Stimulated activated CD4-positive, alpha-beta T cell treated with anti-CD3 and anti-CD28 coated beads, TNF-alpha, amount 100 ng/mL, for 24 hours (primary cell): ENCODE data around the gene C12orf43.

ENCODE experiments used
- DNase-seq, 3 experiments: peaks; one replicate each; pipeline ENCODE4 v3.0.0-alpha.2; 2020; ENCODE audit warnings: low read depth in 3 of 3

C12orf43 gene

DNA sequence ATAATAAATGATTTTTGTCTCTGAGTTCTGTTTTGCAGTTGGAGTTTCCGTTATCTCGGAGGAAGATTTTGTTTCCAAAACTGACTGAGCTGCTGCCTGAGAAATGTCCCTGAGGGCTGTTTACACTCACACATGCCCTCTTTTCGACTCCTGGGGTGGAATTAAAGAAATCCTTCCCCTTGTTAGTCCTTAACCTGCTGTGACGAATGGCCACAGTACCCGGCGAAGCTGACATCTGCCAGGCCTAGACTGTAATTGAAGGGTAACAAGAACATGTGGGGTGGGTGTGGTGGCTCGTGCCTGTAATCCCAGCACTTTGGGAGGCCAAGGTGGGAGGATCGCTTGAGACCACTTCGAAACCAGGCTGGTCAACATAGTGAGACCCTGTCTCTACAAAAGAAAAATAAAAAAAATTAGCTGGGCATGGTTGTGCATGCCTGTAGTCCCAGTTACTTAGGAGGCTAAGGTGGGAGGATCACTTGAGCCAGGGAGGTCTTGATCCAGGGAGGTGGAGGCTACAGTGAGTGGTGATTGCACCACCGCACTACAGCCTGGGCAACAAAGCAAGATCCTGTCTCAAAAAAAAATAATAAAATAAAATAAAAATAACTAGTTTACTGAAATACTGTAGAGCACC is 14.4 kb upstream of the C12orf43 start:
- DNase-seq = no peak

DNA sequence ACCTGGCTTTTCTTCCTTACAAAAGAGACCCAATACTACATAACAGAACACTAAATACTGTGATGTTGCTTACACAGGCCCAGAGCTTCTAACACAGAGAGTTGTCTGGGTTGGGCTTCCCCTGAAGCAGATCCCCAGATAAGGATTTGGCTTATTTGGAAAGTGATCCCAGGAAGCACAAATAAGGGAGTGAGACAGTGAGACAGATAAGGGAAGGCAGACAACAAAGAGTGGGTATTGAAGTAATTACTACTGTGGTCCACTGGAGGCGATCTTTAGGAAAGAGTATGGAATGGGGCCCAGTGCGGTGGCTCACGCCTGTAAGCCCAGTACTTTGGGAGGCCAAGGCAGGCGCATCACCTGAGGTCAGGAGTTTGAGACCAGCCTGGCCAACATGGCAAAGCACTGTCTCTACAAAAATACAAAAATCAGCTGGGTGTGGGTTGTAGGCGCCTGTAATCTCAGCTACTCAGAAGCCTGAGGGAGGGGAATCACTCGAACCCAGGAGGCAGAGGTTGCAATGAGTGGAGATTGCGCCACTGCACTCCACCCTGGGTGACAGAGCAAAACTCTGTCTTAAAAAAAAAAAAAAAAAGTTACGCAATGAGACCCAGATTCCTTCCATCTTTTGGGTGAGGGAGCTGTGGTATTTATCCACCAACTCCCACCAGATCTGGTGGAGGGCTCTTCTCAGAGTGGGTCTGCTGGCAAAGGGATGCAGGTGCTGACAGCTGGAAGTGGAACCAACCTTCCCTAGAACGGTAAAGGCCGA is 10.2 kb upstream of the C12orf43 start:
- DNase-seq = no peak

DNA sequence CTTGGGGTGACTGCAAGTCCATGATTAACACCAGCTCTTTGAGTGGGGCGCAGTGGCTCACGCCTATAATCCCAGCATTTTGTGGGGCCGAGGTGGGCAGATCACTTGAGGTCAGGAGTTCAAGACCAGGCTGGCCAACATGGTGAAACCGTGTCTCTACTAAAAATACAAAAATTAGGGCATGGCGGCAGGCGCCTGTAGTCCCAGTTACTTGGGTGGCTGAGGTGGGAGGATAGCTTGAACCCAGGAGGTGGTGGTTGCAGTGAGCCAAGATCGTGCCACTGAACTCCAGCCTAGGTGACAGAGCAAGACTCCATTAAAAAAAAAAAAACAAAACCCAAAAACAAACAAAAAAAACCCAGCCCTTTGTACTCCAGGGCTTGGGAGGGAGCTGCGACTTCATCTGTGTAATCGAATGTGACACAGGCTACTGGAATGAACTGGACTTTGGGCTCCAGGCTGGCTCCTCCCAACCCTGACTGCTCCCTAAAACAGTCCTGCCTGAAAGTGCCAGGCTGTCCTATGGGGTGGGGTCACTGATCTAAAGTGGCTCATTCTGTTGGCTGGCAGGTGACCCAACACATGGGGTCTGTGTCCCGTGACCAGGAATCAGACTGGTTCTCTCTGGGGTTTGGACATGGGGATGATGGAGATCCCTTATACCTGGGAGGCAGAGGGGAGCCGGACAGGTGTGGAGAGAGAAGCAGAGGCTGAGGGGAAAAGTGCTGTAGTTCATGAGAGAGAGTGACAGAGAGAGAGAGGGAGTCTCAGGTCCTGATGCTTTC is 9.3 kb upstream of the C12orf43 start:
- no peak for DNase-seq

DNA sequence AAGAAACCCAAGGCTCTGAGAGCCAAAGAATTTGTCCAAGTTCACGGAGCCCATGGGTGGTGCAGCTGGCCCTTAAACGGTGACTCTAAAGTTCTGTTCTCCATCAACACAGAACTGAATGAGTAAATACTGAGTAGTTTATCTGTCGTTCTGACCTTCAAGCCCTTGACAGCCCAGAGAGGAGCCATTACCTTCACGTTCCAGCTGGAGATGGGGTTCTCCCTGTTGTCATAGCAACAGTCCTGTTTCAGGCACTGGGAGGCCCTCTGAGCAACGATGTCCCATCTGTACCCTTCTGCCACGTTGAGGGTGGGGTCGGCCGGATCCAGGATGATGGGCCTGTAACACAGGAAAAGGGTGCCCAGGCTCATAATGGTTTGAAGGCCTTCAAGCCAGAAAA is 7.5 kb upstream of the C12orf43 start:
- DNase-seq = no peak

DNA sequence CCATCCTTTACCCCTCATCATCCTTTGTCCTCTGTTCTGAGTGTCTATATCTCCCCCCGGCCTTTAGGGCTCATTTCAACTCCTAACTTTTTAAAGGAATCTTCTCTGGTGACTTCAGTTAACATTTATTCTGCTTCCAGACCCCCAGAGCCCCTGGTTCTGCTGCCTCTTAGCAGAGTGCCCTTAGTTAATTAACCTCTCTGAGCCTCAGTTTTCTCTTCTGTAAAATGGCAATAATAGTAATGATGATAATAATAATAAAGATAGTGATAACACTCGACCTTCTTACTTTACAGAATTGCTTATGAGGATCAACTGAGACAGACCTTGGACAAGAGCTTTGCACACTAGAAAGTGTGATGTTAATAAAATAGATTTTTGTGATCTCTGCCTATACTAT is 6.4 kb upstream of the C12orf43 start:
- no peak for DNase-seq

DNA sequence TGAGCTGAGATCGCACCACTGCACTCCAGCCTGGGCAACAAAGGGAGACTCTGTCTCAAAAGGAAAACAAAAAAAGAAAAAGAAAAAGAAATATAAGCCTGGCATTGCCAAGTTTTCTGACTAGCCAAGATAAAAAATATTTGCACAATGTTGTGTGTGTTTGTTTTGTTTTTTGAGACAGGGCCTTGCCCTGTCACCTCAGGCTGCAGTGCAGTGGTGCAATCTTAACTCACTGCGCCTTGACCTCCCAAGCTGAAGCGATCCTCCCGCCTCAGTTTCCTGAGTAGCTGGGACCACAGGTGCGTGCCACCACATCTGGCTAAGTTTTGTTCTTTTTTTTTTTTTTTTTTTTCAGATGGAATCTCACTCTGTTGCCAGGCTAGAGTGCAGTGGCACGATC is 5.5 kb upstream of the C12orf43 start:
- DNase-seq = no peak

DNA sequence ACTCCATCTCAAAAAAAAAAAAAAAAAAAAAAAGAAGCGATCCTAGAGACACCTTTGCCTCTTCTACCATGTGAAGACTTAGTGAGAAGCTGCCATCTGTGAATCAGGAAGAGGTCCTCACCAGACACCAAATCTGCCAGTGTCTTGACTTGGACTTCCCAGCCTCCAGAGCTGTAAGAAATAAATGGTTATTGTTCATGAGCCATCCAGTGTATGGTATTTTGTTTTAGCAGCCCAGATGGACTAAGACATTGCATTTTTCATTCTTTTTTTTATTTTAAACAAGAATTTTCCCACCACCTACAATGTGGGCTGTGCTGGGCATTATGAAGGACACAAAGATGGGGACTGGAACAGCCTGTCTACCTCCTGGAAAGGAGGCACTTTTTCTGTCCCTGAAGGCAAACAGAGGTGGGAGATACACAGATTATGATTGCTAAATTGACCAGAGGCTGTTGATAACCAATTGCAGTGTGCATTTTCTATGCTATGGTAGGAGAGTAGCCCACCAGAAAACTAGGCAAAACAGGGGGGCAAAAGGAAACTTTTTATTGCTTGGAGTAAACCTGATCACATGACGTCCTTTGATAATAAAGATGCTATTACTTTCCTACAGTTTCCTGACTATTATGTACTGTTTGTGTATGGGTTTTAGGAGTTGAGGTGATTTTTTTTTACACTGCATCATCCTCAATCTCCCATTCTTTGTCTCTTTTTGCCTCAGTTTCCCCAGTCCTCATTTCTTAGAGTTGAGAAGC is 2.8 kb upstream of the C12orf43 start:
- no peak for DNase-seq

DNA sequence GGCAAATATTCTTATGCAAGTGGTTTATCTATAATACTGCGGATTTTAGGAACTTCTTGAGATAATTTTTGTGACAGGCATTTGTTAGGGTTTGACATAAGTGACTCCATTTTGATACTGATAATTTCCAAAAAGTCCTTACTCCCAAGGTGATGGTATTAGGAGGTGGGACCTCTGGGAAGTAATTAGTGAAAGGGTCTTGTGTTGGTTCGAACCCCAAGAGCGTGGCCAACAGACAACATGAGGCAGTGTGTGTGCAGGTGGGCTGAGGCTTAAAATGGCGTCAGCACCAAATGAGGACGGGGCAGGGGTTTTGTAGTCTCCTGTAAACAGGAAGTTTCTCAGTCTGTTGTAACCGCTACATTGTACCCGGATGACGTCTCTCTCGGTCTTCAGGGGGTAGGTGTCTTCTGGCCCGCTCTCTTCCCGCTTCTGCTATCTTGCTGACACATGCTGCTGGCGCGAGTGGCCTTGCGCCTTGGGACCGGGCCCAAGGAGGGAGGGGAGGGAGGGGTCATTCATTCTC is 1.7 kb upstream of the C12orf43 start:
- no peak for DNase-seq

DNA sequence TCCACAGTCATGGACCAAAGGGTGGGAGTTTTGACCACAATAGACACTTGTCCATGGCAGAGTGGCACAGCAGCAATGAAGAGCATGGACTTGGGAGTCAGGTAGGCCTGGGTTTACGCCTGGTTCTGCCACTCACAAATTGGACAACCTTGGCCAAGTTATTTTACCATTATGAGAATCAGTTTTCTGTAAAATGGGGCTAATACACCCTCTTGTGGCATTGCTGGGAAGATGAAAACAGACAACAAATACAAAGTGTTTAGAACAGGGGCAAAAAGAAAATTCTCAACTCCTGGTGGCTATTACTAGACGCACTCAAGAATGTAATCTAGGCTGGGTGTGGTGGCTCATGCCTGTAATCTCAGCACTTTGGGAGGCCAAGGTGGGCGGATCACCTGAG is 2.6 kb downstream of the C12orf43 start:
- no peak for DNase-seq

DNA sequence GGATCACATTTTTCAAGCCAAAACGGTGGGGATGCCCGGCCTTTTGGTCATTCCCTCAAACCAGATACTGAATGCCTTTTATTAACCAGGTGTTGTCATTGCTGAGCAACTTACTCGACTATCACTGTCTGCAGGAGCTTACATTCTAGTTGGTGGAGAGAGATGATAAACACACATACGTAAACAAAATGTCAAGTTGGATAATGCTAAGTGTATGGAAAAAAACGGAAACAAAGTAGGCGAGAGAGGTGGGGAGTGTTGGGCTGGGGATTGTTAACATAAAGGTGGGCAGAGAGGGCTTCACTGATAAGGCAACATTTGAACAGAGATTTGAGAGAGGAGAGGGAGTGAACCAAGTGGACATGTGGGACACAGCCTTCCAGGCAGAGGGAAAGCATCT is 4.5 kb downstream of the C12orf43 start:
- no peak for DNase-seq

DNA sequence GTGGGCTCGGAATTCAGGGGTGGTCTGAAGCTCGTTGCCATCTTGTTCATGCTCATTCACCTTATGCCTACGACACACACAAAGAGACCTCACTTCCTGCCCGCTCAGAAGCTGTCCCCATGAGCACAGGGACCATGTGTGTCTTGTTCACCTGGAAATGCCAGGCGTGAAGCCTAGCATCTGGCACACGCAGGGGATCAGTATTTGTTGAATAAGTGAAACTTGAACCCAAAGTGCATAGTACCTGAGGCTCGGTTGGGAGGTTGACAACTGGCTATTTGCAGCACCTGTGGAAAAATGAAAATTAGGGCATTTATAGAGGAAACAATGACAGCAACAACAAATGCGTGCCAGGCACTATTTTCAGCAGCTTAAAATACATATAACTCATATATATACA is 5.4 kb downstream of the C12orf43 start:
- DNase-seq = no peak

DNA sequence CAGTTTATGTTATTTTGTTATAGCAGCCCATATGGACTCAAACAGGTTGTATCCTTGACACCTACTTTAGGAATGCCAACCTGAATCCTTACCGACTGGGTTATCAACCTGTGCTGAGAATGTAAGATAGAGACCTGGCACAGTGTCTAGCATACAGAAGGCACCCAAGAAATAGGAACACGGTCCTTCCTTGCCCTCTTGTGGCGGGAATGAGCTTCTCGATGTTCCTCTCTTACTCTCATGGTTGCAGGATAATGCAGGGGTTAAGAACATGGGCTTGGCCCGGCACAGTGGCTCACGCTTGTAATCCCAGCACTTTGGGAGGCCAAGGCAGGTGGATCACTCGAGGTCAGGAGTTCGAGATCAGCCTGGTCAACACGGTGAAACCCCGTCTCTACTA is 6.5 kb downstream of the C12orf43 start:
- DNase-seq = no peak

DNA sequence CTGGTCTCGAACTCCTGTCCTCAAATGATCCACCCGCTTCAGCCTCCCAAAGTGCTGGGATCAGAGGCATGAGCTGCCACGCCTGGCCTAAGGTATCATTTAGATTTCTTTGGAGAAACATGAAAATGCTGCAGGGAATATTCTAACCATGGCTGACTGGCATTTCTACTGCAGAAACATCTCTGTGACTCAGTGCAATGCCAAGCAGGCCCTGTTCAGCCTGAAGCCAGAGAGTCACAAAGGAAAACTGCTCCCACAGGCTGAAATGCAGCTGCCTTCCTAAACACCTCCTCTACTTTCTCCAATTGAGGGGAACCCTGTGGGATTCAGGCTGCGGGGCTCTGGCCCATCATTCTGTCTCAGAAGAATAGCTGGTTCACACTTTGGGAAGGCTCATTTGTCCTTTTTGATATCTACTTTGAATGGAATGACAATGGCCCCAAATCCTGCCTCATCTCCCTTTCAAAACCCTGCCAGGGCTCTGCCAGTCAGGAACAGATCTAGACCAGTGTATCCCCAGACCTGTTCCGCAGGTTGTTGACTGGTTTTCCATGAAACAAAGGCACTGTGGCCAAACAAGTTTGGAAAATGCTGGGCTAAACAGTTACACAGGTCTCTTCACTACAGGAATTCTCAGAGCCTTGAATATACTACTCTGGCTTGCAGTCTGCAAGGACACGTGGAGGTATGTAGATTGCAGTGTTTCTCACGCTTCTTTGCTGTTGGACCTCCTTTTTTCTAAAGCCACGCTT is 7.8 kb downstream of the C12orf43 start:
- DNase-seq = no peak

DNA sequence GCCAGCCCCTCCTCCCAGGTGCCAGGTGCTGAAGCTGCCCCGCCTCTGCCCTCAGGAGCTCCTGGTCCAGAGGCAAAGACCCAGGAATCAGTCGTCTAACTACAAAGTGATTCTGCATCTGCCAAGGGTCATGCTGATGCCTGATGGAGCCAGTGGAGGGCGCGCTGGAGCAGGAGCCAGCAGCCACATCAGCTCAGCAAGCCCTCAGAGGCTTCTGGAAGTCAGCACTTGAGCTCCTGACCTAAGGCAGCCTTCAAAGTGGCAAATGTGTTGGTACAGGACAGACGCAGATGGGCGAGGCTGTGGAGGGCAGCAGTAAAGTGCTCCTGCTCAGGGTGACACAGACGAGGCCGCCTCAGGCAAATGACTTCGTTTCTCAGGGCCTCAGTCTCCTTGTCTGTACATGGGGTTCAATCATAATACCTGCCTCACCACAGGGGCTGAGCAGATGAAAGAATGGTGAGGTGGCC is 10.9 kb downstream of the C12orf43 start:
- peak; percentile 9 to 45 (median 28) for DNase-seq

DNA sequence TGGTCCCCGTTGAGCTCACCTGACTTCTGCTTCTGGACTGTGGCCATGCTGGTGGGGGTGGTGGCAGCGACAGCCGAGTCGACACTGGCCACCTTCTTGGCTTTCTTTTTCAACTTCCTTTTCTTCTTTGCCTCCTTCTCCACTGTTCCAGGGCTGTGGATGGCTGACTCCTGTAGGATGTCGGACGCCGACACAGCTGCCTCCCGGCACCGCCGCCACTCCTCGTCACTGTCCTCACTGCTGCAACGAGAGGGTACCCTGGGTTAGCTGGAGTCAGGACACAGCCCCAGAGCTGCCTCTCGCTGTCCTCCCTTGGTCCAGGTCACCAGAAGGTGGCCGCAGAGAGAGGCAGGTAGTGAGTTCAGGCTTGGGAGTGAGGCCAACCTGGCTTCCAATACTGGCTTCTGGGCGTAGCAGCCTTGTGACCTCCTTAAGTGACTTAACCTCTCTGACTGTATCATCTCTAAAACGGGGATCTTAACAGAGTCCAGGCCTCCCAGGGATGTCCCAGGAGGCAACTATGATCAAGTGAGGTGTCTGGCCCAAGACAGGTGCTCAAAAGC is 12.0 kb downstream of the C12orf43 start:
- DNase-seq = no peak

DNA sequence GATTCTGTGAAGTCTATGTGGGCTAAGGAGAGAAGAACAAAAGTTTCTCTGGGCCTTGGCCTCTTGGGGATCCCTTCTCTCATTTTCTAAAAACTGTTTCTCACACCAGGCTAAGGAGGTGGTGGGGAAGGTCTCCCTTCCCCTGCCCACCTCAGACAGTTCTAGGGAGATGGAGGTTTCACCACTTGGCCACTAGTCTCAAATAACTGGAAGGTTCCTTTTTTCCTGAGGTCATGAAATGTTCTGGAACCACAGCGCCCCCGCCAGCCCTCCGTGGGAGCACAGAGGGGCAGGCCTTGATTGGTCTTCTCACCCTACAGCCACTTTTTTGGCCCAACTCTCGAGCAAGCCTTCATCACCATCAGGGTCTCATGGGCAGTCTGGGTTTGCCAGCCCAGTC is 12.6 kb downstream of the C12orf43 start:
- DNase-seq = no peak

DNA sequence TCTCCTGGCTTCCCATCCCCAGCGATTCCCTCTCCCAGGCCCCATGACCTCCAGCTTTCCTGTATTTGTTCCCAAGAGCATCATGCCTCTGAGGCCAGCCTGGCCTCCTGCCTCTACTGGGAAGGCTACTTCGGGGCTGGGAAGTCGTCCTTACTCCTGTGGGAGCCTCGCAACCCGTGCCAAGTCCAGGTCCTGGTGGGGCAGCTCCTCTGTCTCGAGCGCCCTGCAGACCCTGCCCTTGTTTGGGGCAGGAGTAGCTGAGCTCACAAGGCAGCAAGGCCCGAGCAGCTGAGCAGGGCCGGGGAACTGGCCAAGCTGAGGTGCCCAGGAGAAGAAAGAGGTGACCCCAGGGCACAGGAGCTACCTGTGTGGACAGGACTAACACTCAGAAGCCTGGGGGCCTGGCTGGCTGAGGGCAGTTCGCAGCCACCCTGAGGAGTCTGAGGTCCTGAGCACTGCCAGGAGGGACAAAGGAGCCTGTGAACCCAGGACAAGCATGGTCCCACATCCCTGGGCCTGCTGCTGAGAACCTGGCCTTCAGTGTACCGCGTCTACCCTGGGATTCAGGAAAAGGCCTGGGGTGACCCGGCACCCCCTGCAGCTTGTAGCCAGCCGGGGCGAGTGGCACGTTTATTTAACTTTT is 14.3 kb downstream of the C12orf43 start:
- DNase-seq = no peak

DNA sequence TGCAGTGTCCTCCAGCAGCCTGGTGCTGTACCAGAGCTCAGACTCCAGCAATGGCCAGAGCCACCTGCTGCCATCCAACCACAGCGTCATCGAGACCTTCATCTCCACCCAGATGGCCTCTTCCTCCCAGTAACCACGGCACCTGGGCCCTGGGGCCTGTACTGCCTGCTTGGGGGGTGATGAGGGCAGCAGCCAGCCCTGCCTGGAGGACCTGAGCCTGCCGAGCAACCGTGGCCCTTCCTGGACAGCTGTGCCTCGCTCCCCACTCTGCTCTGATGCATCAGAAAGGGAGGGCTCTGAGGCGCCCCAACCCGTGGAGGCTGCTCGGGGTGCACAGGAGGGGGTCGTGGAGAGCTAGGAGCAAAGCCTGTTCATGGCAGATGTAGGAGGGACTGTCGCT is 15.2 kb downstream of the C12orf43 start:
- no peak for DNase-seq

DNA sequence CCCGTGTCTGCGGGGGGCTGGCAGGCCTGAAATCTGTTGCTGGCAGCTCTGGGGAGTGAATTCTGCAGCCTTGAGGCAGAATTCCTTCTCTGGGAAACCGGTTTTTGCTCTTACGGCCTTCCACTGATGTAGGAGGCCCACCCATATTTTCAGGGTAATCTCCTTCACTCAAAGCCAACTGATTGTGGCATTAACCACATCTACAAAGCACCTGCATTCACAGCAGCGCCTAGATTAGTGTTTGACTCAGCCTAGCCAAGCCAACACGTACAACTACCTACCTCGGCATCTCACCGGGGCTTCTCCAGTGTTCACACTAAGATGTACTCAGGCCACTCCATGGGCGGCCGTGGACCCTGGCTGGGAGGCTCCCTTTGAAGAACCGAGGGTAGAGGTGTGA is 15.8 kb downstream of the C12orf43 start:
- no peak for DNase-seq
